DOHH2 (cell line): Measurements from ENCODE around the gene MT1M.

Experiments used
- EZH2phosphoT487 ChIP-seq: fragments of 200-600 bp; sonication (generic); IDR thresholded peaks from 2 replicates; pipeline ENCODE4 v1.6.1; 2017; ENCODE audit warnings: borderline replicate concordance, mild to moderate bottlenecking, antibody characterized with exemption, low read length, moderate library complexity, mixed read lengths
- TF ChIP-seq, protein P1 (sequence below): fragments of 200-600 bp; sonication (generic); IDR thresholded peaks from one replicate; pipeline ENCODE4 v1.5.1; 2014; ENCODE audit warnings: antibody characterized with exemption, mild to moderate bottlenecking, low read depth, low read length; ENCODE audit not compliant: poor library complexity, severe bottlenecking

DNA sequence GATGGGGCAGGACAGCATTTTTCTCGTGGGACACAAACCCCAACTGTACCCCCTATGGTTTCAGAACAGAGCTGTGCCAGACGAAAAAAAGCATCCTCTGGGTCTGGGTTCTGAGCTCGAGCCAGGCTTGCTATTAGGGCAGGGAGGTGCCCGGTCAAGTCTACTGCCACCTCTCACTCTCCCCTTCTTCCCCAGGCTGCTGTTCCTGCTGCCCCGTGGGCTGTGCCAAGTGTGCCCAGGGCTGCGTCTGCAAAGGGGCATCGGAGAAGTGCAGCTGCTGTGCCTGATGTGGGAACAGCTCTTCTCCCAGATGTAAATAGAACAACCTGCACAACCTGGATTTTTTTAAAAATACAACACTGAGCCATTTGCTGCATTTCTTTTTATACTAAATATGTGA lies 5.8 kb upstream of the MT1M start:
- TF ChIP-seq EZH2phosphoT487, result no peak
- TF ChIP-seq, protein P1, sequence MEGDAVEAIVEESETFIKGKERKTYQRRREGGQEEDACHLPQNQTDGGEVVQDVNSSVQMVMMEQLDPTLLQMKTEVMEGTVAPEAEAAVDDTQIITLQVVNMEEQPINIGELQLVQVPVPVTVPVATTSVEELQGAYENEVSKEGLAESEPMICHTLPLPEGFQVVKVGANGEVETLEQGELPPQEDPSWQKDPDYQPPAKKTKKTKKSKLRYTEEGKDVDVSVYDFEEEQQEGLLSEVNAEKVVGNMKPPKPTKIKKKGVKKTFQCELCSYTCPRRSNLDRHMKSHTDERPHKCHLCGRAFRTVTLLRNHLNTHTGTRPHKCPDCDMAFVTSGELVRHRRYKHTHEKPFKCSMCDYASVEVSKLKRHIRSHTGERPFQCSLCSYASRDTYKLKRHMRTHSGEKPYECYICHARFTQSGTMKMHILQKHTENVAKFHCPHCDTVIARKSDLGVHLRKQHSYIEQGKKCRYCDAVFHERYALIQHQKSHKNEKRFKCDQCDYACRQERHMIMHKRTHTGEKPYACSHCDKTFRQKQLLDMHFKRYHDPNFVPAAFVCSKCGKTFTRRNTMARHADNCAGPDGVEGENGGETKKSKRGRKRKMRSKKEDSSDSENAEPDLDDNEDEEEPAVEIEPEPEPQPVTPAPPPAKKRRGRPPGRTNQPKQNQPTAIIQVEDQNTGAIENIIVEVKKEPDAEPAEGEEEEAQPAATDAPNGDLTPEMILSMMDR, result no peak
